Spleen (tissue), 7 donors: ENCODE data around the gene PTP4A1.

Source experiments
- CTCF ChIP-seq, 11 experiments: fragments of 200-600 bp in 7 of 11; fragments of 450-650 bp in 4 of 11; sonication (generic) in 4 of 11; IDR thresholded peaks in 8 of 11; conservative IDR thresholded peaks in 3 of 11; 1 replicate in 7 of 11; 2 replicates in 4 of 11; pipeline versions ENCODE4 v1.4.0 to v1.8.0; 2016 to 2021; ENCODE audit warnings: antibody characterized with exemption in 11 of 11, inconsistent platforms in 4 of 11, mild to moderate bottlenecking in 1 of 11
- POLR2A ChIP-seq, 3 donors: fragments of 450-650 bp; IDR thresholded peaks; one replicate each; pipeline ENCODE4 v1.5.1; 2017; ENCODE audit warnings: antibody characterized with exemption in 3 of 3, mild to moderate bottlenecking in 1 of 3
- POLR2AphosphoS5 ChIP-seq, 3 donors: sonication (generic); formaldehyde crosslinking; IDR thresholded peaks; one replicate each; pipeline ENCODE4 v1.5.1; 2017; ENCODE audit warnings: antibody characterized with exemption in 3 of 3
- donor health status: DM: no; HTN: no; CAD: no; lungs with moderate emphysema.
- donor health status: DM: no; HTN: no; CAD: no.
- donor health status: DM: no; HTN: no; CAD: no.

- TF ChIP-seq CTCF (IDR thresholded peaks at IDR 0.05 in 8 of 11, conservative IDR thresholded peaks at IDR 0.05 in 3 of 11), result no peak
- no peak for TF ChIP-seq POLR2AphosphoS5 (IDR thresholded peaks at IDR 0.05)
- no peak for TF ChIP-seq POLR2A (IDR thresholded peaks at IDR 0.05)
Observed at GRCh38 chr6:63600136-63600535, 27.9 kb downstream of the PTP4A1 start.
